T-helper 2 cell treated with Interferon-gamma antibody and Interleukin-4, amounts not matched to agents 5 μg/mL and 100 μg/mL, for 36 hours (primary cell): ENCODE measurements around the gene ADARB1.

Experiments used
- DNase-seq: peaks from one replicate; pipeline ENCODE4 v3.0.0; 2021; ENCODE audit warnings: low spot score
- H3K27ac Mint-ChIP-seq: one replicate; pipeline ENCODE4 v1.8.0; 2021; ENCODE audit warnings: mild to moderate bottlenecking, mixed read lengths
- H3K27me3 Mint-ChIP-seq: one replicate; pipeline ENCODE4 v1.8.0; 2021; ENCODE audit warnings: low read depth, mixed read lengths
- H3K36me3 Mint-ChIP-seq: one replicate; pipeline ENCODE4 v1.8.0; 2021; ENCODE audit warnings: low read depth, mixed read lengths
- H3K4me1 Mint-ChIP-seq: one replicate; pipeline ENCODE4 v1.8.0; 2021; ENCODE audit warnings: low read depth, mixed read lengths
- H3K4me3 Mint-ChIP-seq: one replicate; pipeline ENCODE4 v1.8.0; 2022; ENCODE audit warnings: mild to moderate bottlenecking, moderate library complexity, mixed read lengths
- H3K9me3 Mint-ChIP-seq: one replicate; pipeline ENCODE4 v1.8.0; 2021; ENCODE audit warnings: mixed read lengths

ADARB1 gene

DNA sequence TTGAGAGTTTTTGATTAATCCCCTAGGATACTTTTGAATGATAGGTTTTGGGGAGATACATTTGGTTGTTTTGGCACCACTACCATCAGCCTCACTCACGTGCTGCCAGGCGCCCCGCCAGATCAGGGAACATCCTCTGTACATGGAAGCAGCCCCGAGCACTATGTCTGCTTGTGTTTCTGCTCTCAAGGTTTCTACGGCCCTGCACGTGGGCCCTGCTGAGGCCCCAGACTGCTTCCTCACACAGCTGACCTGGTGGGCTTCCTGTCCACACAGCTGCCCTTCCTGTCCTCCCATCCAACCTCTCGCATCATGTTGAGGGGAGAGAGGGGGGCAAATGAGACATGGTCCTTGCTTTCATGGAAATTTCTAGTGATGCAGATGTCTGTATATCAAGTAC, 20.0 kb downstream of the ADARB1 start:
- DNase-seq, result no peak
- Mint-ChIP-seq H3K9me3 (no peaks in the 10 kb centered on the region), H3K27ac (no peak overlapping the region), H3K27me3 (no peaks in the 10 kb centered on the region), H3K4me1 (peaks cover 40% of the 10 kb centered on the region), H3K4me3 (no peak overlapping the region), H3K36me3 (peaks cover 6% of the 10 kb centered on the region)

DNA sequence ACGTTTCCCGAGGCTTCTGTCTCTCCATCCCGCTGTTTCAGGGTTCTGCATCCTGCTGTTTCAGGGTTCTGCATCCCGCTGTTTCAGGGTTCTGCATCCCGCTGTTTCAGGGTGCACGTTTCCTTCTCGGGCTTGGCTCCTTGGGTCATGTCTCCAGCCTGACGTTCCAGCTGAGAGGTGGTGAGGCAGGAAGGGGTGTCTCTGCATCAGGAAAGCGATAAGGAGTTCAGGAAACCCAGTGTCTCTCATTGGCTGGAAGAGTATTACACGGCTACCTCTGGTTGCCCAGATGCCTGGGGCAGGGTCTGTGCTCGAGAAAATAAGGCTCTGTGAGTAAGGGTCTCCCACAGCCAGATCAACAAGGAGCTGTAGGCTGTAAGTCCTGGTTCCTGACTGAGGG, 21.1 kb downstream of the ADARB1 start:
- Mint-ChIP-seq H3K27me3 (no peaks in the 10 kb centered on the region), H3K27ac (no peak overlapping the region), H3K36me3 (peaks cover 1% of the 10 kb centered on the region), H3K9me3 (no peaks in the 10 kb centered on the region), H3K4me3 (no peak overlapping the region), H3K4me1 (peaks cover 35% of the 10 kb centered on the region)
- DNase-seq, result no peak

DNA sequence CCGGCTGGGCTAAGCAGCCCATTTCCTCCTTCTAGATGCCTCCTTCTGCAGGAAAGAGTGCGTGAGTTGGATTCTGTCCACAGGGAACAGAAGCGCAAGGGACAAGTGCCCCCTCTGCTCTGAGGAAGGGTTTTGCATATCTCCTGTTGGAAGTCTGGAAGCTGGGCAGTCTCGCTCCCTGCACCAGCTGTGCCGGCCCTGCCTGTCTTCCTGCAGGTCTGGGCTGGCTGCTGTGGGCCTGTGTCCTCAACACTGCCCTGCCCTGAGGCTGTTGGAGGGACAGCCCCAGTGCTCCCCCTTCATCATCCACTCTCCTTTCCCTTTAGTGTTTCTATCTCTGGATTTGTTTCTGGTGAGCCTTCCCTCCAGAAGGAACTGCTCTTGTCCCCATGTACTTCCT, 21.8 kb downstream of the ADARB1 start:
- Mint-ChIP-seq H3K27ac (no peak overlapping the region), H3K4me3 (no peak overlapping the region), H3K9me3 (no peaks in the 10 kb centered on the region), H3K4me1 (peaks cover 32% of the 10 kb centered on the region), H3K27me3 (no peaks in the 10 kb centered on the region), H3K36me3 (no peaks in the 10 kb centered on the region)
- DNase-seq, result no peak

DNA sequence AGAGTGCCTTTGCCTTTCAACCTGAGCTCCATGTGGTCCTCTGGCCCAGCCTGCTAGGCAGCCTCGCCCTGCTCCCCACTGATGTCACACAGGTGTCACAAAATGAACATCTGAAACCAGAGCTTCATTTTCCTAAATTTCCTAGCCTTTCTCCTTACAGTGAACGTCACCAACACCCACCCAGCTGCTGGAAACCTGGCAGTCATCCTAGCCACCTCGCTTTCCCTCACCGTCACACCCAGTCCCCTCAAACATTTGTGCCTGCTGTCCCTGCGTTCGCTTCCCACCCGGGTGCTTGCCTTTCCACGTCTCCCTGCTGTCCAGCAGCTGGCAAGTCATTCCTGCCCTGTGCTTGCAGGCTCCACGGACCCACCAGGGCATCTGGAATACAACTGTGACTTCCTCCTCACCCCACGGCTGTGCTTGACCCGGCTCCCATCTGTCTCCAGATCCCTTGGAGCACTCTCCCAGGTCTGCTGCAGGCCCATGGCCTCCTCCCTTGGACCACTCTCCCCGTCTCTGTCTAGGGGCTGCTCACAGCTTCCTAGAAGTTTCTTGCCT, 23.5 kb downstream of the ADARB1 start:
- H3K4me1 Mint-ChIP-seq, result peaks cover 34% of the 10 kb centered on the region
- no peaks in the 10 kb centered on the region for H3K27me3 Mint-ChIP-seq
- H3K36me3 Mint-ChIP-seq, result no peaks in the 10 kb centered on the region
- H3K9me3 Mint-ChIP-seq, result no peaks in the 10 kb centered on the region
- no peak overlapping the region for H3K4me3 Mint-ChIP-seq
- H3K27ac Mint-ChIP-seq, result no peak overlapping the region
- DNase-seq, result no peak

DNA sequence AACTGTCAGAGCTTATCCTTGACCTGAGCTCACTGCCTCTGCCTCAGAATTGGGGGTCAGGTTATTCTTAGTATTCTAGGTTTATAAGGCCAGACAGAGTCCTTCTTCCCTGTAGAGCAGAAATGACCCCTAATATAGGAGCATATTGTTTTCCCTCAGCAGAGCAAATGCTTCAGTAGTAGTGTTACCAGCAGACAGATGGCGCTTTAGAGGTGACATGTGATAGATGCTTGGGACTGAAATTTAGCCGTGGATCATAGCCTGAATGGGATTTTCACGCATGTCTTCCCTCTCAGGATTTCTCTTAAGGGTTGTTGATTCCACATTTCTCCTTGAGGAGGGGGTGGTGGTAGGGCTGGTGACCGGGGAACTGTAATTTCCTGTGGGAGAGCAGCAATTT, 24.5 kb downstream of the ADARB1 start:
- no peak overlapping the region for H3K4me3 Mint-ChIP-seq
- H3K27ac Mint-ChIP-seq, result peak overlapping the region; percentile 18
- peaks cover 34% of the 10 kb centered on the region for H3K4me1 Mint-ChIP-seq
- H3K36me3 Mint-ChIP-seq, result no peaks in the 10 kb centered on the region
- no peaks in the 10 kb centered on the region for H3K27me3 Mint-ChIP-seq
- no peaks in the 10 kb centered on the region for H3K9me3 Mint-ChIP-seq
- no peak for DNase-seq

- Mint-ChIP-seq H3K4me1 (peaks cover 38% of the 10 kb centered on the region), H3K36me3 (peaks cover under 1% of the 10 kb centered on the region), H3K27me3 (no peaks in the 10 kb centered on the region), H3K4me3 (no peak overlapping the region), H3K9me3 (no peaks in the 10 kb centered on the region), H3K27ac (no peak overlapping the region)
- DNase-seq, result no peak
These were observed 25.2 kb downstream of the ADARB1 start for GRCh38 chr21:45099571-45099970.

DNA sequence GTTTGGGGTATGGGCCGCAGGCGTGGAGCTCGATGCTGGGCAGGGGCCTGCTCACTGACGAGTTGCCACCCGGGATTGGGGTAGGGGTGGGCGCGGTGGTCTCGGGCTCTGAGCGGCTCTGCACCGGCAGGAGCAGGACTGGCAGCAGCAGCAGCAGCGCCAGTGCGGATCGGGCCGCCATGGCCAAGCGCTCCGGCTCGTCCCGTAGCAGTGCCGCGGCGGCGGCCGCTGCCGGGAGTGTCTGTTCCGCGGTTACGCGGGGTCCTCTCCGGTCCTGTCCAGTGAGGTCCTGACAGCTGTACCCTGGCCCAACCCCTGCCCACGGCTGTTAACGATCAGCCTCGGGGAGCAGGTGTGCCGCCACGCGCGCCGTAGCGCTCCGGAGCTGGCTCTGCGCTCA, 26.5 kb downstream of the ADARB1 start:
- peaks cover 5% of the 10 kb centered on the region for H3K36me3 Mint-ChIP-seq
- H3K9me3 Mint-ChIP-seq, result no peaks in the 10 kb centered on the region
- H3K27ac Mint-ChIP-seq, result no peak overlapping the region
- DNase-seq, result no peak
- H3K27me3 Mint-ChIP-seq, result no peaks in the 10 kb centered on the region
- H3K4me3 Mint-ChIP-seq, result no peak overlapping the region
- peaks cover 49% of the 10 kb centered on the region for H3K4me1 Mint-ChIP-seq

DNA sequence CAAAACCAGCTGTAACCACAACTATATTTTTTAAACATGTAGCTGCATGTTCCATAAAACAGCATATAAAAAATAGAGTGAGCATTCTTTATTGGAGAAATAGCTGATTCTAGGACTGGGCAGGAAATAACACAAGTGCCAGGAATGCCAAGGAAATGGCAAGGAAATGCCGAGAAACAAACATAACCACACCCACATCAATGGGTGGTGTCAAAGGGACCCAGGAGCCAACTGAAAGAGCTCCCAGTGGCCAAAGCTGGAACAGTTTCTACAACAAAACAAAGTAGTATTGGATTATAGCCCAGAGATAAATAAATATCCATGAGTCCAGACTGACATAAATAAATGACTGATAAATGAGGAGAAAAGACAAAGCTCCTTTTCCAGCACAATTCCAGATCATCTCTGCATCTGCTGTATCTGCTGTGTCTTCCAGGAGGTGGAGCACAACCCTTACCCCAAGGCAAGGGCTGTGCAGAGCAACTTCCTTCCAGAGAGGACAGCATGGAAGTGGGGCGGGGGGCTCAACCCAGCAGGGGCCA, 28.1 kb downstream of the ADARB1 start:
- Mint-ChIP-seq H3K36me3 (peaks cover 11% of the 10 kb centered on the region), H3K4me3 (no peak overlapping the region), H3K27ac (no peak overlapping the region), H3K9me3 (no peaks in the 10 kb centered on the region), H3K4me1 (peaks cover 53% of the 10 kb centered on the region), H3K27me3 (no peaks in the 10 kb centered on the region)
- DNase-seq, result no peak

- Mint-ChIP-seq H3K9me3 (no peaks in the 10 kb centered on the region), H3K4me1 (peaks cover 53% of the 10 kb centered on the region), H3K27ac (peak overlapping the region; percentile 6), H3K27me3 (no peaks in the 10 kb centered on the region), H3K36me3 (peaks cover 15% of the 10 kb centered on the region), H3K4me3 (peak overlapping the region; percentile 1)
- DNase-seq, result no peak
These were observed 29.7 kb downstream of the ADARB1 start for GRCh38 chr21:45103971-45104520.

- DNase-seq, result no peak
- Mint-ChIP-seq H3K27ac (no peak overlapping the region), H3K36me3 (peaks cover 15% of the 10 kb centered on the region), H3K27me3 (no peaks in the 10 kb centered on the region), H3K9me3 (no peaks in the 10 kb centered on the region), H3K4me3 (no peak overlapping the region), H3K4me1 (peaks cover 58% of the 10 kb centered on the region)
These were observed 30.2 kb downstream of the ADARB1 start for GRCh38 chr21:45104560-45104959.

DNA sequence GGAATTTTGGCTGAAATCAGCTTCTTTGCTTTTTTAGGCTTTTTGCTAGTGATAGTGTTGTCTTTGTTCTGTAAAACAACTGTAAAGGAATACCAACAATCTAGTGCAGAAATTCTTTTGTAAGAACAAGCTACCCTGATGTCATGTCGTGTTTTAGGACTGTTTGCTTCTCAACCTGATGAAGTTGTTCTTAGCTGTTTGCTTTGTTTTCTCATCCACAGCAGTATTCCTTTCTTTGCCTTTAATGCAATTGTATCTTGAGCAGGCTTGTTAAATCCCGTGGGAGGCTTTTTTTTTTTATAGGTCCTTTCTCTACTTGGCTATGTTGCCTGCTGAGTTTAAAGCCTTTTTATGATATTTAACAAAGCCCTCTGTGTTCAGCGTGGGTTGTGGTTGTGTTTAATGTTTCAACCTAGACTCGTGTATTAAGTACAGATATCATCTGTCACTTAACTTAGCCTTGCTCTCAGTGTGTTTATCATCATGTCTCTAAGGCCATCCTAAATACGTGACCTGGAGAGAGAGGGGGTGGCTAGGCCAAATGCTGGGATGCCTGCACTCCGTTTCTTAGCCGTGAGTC, 31.6 kb downstream of the ADARB1 start:
- peaks cover 15% of the 10 kb centered on the region for H3K36me3 Mint-ChIP-seq
- H3K4me1 Mint-ChIP-seq, result peaks cover 72% of the 10 kb centered on the region
- H3K4me3 Mint-ChIP-seq, result peak overlapping the region; percentile 8
- no peaks in the 10 kb centered on the region for H3K9me3 Mint-ChIP-seq
- no peaks in the 10 kb centered on the region for H3K27me3 Mint-ChIP-seq
- no peak for DNase-seq
- peak overlapping the region; percentile 19 for H3K27ac Mint-ChIP-seq

- DNase-seq, result no peak
- peaks cover 15% of the 10 kb centered on the region for H3K36me3 Mint-ChIP-seq
- H3K4me3 Mint-ChIP-seq, result no peak overlapping the region
- H3K27me3 Mint-ChIP-seq, result no peaks in the 10 kb centered on the region
- H3K9me3 Mint-ChIP-seq, result no peaks in the 10 kb centered on the region
- H3K4me1 Mint-ChIP-seq, result peaks cover 75% of the 10 kb centered on the region
- H3K27ac Mint-ChIP-seq, result no peak overlapping the region
These were observed 33.8 kb downstream of the ADARB1 start for GRCh38 chr21:45108034-45108790.

- Mint-ChIP-seq H3K9me3 (no peaks in the 10 kb centered on the region), H3K4me3 (peak overlapping the region; percentile 81), H3K36me3 (peaks cover 15% of the 10 kb centered on the region), H3K4me1 (peaks cover 67% of the 10 kb centered on the region), H3K27ac (peak overlapping the region; percentile 76), H3K27me3 (no peaks in the 10 kb centered on the region)
- DNase-seq, result no peak
These were observed 34.7 kb downstream of the ADARB1 start for GRCh38 chr21:45108808-45109781.
